GM23248 (cell line): ENCODE data around the gene TRPM1. TPM values are rescaled to one million over a fixed set of nuclear protein-coding genes. Genes with fewer than 3 reads are reported as not detected.

Experiments used
- DNase-seq: peaks from one replicate; pipeline ENCODE4 v3.0.0-alpha.2; 2015
- H2AFZ ChIP-seq: fragments of 200-600 bp; sonication (generic); 2 replicates; pipeline ENCODE4 v1.6.1; 2016; ENCODE audit warnings: antibody characterized with exemption
- H3F3A ChIP-seq: fragments of 200-600 bp; sonication (generic); 2 replicates; pipeline ENCODE4 v1.6.1; 2016; ENCODE audit warnings: mild to moderate bottlenecking, antibody characterized with exemption, mixed run types; ENCODE audit not compliant: insufficient read depth
- H3K27ac ChIP-seq: fragments of 200-600 bp; sonication (generic); 2 replicates; pipeline ENCODE4 v1.5.1; 2016; ENCODE audit warnings: mild to moderate bottlenecking
- H3K27me3 ChIP-seq: fragments of 200-600 bp; sonication (generic); replicated peaks from 2 replicates; pipeline ENCODE4 v1.6.1; 2016; ENCODE audit warnings: mild to moderate bottlenecking; ENCODE audit not compliant: insufficient read depth
- H3K36me3 ChIP-seq: fragments of 200-600 bp; sonication (generic); 2 replicates; pipeline ENCODE4 v1.6.1; 2016; ENCODE audit warnings: low read depth, mild to moderate bottlenecking
- H3K4me1 ChIP-seq: fragments of 200-600 bp; sonication (generic); 2 replicates; pipeline ENCODE4 v1.6.1; 2016; ENCODE audit warnings: mild to moderate bottlenecking; ENCODE audit not compliant: insufficient read depth
- H3K4me2 ChIP-seq: fragments of 200-600 bp; sonication (generic); one replicate; pipeline ENCODE4 v1.6.1; 2016; ENCODE audit warnings: mild to moderate bottlenecking; ENCODE audit not compliant: unreplicated experiment
- H3K4me3 ChIP-seq: fragments of 200-600 bp; sonication (generic); 2 replicates; pipeline ENCODE4 v1.5.1; 2016; ENCODE audit warnings: mild to moderate bottlenecking
- H3K79me2 ChIP-seq: fragments of 200-600 bp; sonication (generic); 2 replicates; pipeline ENCODE4 v1.6.1; 2016; ENCODE audit warnings: mild to moderate bottlenecking; ENCODE audit not compliant: insufficient read depth
- H3K9ac ChIP-seq: fragments of 200-600 bp; sonication (generic); 2 replicates; pipeline ENCODE4 v1.6.1; 2016; ENCODE audit warnings: mild to moderate bottlenecking
- H3K9me2 ChIP-seq: fragments of 200-600 bp; sonication (generic); 2 replicates; pipeline ENCODE4 v1.6.1; 2016; ENCODE audit warnings: mixed run types, mild to moderate bottlenecking, moderate library complexity; ENCODE audit not compliant: insufficient read depth
- H3K9me3 ChIP-seq: fragments of 200-600 bp; sonication (generic); one replicate; pipeline ENCODE4 v1.6.1; 2017; ENCODE audit warnings: low read depth
- H4K20me1 ChIP-seq: fragments of 200-600 bp; sonication (generic); 2 replicates; pipeline ENCODE4 v1.6.0; 2016; ENCODE audit not compliant: insufficient read depth
- EZH2 ChIP-seq: fragments of 200-600 bp; sonication (generic); IDR thresholded peaks from 2 replicates; pipeline ENCODE4 v1.6.1; 2018; ENCODE audit warnings: antibody characterized with exemption, mild to moderate bottlenecking; ENCODE audit not compliant: insufficient read depth, poor library complexity, severe bottlenecking
- EZH2phosphoT487 ChIP-seq: fragments of 200-600 bp; sonication (generic); IDR thresholded peaks from 2 replicates; pipeline ENCODE4 v1.6.1; 2018; ENCODE audit warnings: antibody characterized with exemption, moderate library complexity, mild to moderate bottlenecking, low read depth; ENCODE audit not compliant: insufficient read depth
- WGBS, 2 experiments: methylation state at CpG; one replicate each; pipeline ENCODE4 v1.1.6; 2015 to 2017; ENCODE audit warnings: low lambda C conversion rate in 2 of 2, low coverage in 1 of 2; ENCODE audit errors: missing lambda C conversion rate in 2 of 2; 5-methylcytosine and 5-hydroxymethylcytosine counted together
- in situ Hi-C: fragments of 300-500 bp; cut with MboI; formaldehyde crosslinking; loops from 2 replicates; pipeline ENCODE4 v1.15.0; 2020
- polyA plus RNA-seq: library from polyadenylated mRNA; unstranded; fragments of >200 nt; fragmentation: Nextera tagmentation; extraction: Ambion mirVana; gene quantifications from 2 replicates; pipeline ENCODE4 v1.2.1, GENCODE V29; 2016
- total RNA-seq: library from RNA; depleted of rRNA; stranded (reverse); fragments of >200 nt; shearing (Covaris generic); gene quantifications from 2 replicates; pipeline ENCODE4 v1.2.3, GENCODE V29; 2014

TRPM1 gene
- total and polyA plus RNA-seq, 2 experiments from 2014 or later = not detected

DNA sequence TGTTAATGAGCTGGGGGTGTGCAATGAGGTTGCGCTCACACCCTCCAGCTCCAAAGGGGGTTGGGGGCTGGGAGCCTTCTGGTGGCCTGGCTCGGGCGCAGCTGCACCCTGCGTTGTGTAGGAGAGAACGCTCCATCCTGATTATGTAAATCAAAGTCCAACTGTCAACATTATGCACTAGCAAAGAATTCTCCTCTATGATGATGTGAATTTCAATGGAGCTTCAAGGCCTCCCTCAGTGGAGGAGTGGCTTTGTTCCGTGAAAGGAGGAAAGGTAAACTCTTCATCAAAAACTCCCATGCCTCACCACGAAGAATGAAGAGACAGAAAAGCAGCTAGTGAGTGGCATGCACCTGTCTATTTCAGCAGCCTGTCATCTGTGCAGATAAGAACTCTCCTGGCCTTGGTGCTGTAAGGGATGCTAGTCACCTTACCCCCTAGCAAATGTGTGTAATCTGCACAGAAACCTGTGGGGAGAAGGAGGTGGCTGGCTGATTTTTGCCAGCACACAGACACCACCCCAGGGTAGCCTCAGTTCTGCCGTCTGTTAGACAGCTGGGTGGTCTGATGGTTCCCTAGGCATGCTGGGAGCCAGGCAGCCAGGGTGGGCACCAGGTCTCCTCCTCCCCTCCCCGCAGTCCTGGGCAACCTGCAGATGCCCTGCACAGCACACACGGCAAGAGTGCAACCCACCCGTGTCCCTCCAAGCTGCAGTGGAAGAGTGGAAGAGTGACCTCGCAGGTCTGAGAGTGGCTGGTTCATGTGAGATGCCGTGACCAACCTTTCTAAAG lies 47.0 kb upstream of the TRPM1 start:
- in situ Hi-C loops = loop anchor here (25.0 kb wide), 1 partner anchor 486 kb away; no protein-coding TSS in a partner anchor
- no peaks in the 10 kb centered on the region for H4K20me1 ChIP-seq
- WGBS, 2 experiments = 50 to 53% methylated on average over 13 of the region's 13 CpGs
- H3K36me3 ChIP-seq = no peaks in the 10 kb centered on the region
- no peaks in the 10 kb centered on the region for H3K4me1 ChIP-seq
- no peak overlapping the region for H3K9ac ChIP-seq
- no peaks in the 10 kb centered on the region for H3F3A ChIP-seq
- H3K4me3 ChIP-seq = no peak overlapping the region
- no peak overlapping the region for H2AFZ ChIP-seq
- no peak for DNase-seq
- TF ChIP-seq EZH2 = no peak
- no peak for TF ChIP-seq EZH2phosphoT487
- H3K9me3 ChIP-seq = no peaks in the 10 kb centered on the region
- H3K27ac ChIP-seq = no peak overlapping the region
- H3K4me2 ChIP-seq = no peak overlapping the region
- no peaks in the 10 kb centered on the region for H3K9me2 ChIP-seq
- no peaks in the 10 kb centered on the region for H3K79me2 ChIP-seq
- H3K27me3 ChIP-seq = peaks cover 12% of the 10 kb centered on the region

DNA sequence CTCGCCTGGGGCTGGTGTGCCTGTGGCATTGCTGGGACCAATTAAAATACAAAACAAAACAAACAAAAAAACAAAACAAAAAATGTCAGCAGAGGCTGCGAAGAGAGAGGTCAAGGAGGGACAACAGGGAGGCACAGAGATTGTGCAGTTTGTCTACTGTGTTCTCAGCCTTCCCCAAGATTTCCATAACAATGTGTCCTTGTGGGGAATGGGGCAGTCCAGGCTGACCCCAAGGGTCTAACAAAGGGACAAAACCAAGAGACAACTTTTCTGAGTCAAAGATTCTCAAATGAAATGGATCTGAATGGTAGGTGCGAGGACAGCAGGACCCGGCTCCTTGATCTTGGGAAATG lies 46.4 kb upstream of the TRPM1 start:
- WGBS, 2 experiments = 44 to 55% methylated on average over 4 of the region's 4 CpGs
- Histone ChIP-seq H2AFZ (no peak overlapping the region), H3K4me3 (no peak overlapping the region), H3F3A (no peaks in the 10 kb centered on the region), H3K36me3 (no peaks in the 10 kb centered on the region), H3K9ac (no peak overlapping the region), H3K27me3 (peaks cover 6% of the 10 kb centered on the region), H4K20me1 (no peaks in the 10 kb centered on the region), H3K9me2 (no peaks in the 10 kb centered on the region), H3K4me1 (no peaks in the 10 kb centered on the region), H3K79me2 (no peaks in the 10 kb centered on the region), H3K9me3 (no peaks in the 10 kb centered on the region), H3K27ac (no peak overlapping the region), H3K4me2 (no peak overlapping the region)
- TF ChIP-seq EZH2 (no peak), EZH2phosphoT487 (no peak)
- no peak for DNase-seq
- in situ Hi-C loops = loop anchor here (25.0 kb wide), 1 partner anchor 486 kb away; no protein-coding TSS in a partner anchor

DNA sequence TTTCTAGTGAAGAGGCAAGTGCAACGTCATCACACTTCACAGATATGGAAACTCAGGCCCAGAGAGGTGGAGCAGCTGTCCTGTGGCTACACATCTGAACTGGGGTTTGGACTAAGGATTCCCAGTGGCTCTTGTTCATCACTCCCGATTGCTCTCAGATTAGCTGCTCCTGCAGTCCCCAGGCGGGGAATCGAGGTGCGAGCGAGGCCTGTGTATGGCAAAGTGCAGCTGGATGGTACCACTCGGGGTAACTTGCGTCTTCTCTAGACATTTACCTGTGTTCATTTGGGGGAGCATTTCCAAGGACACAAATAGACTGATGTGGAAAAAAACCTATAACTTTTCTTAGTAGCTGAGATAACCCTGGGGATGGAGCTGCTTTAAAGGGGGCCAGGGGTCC lies 45.9 kb upstream of the TRPM1 start:
- Histone ChIP-seq H3K4me2 (no peak overlapping the region), H4K20me1 (no peaks in the 10 kb centered on the region), H3K9me3 (no peaks in the 10 kb centered on the region), H3K27me3 (peaks cover 1% of the 10 kb centered on the region), H3K79me2 (no peaks in the 10 kb centered on the region), H3K9ac (no peak overlapping the region), H3K27ac (no peak overlapping the region), H3K9me2 (no peaks in the 10 kb centered on the region), H3K4me3 (no peak overlapping the region), H2AFZ (no peak overlapping the region), H3F3A (no peaks in the 10 kb centered on the region), H3K36me3 (no peaks in the 10 kb centered on the region), H3K4me1 (no peaks in the 10 kb centered on the region)
- no peak for DNase-seq
- no peak for TF ChIP-seq EZH2
- TF ChIP-seq EZH2phosphoT487 = no peak
- in situ Hi-C loops = loop anchor here (25.0 kb wide), 1 partner anchor 485 kb away; no protein-coding TSS in a partner anchor
- WGBS, 2 experiments = 62 to 69% methylated on average over 8 of the region's 8 CpGs

DNA sequence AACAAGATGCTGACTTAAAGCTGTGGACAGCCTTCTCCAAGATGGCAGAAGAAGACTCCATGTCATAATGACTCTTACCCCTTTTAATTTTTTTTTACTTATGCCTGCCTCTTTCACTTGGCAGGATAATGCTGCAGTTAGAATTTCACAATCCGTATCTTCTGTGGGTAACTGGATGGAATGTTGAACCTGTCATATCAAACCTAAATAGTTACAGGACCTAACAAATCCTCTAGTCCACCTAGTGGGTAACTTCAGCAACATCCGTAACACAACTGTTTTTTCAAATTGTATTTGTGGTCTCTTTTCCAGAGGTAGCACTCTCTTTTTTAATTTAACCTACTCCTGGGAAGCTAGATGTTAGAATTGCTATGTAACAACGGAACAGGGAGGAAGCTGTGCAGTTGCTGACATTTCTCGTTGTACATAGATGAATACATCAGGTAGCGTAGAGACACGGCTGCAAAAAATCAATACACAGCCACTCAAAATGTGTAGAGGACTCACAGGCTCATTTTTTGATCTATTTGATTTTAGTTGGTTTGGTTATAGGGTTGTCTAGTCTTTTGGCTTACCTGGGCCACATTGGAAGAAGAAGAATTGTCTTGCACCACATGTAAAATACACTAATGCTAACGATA lies 43.9 kb upstream of the TRPM1 start:
- no peaks in the 10 kb centered on the region for H3K36me3 ChIP-seq
- no peaks in the 10 kb centered on the region for H3K9me3 ChIP-seq
- no peaks in the 10 kb centered on the region for H3F3A ChIP-seq
- no peak overlapping the region for H3K4me2 ChIP-seq
- no peak overlapping the region for H3K9ac ChIP-seq
- no peaks in the 10 kb centered on the region for H3K27me3 ChIP-seq
- WGBS, 2 experiments = 70 to 80% methylated on average over 7 of the region's 7 CpGs
- TF ChIP-seq EZH2 = no peak
- TF ChIP-seq EZH2phosphoT487 = no peak
- no peak overlapping the region for H3K27ac ChIP-seq
- in situ Hi-C loops = loop anchor here (25.0 kb wide), 1 partner anchor 483 kb away; no protein-coding TSS in a partner anchor
- no peak overlapping the region for H2AFZ ChIP-seq
- no peak overlapping the region for H3K4me3 ChIP-seq
- H3K4me1 ChIP-seq = no peaks in the 10 kb centered on the region
- H3K9me2 ChIP-seq = no peaks in the 10 kb centered on the region
- H4K20me1 ChIP-seq = no peaks in the 10 kb centered on the region
- DNase-seq = no peak
- H3K79me2 ChIP-seq = no peaks in the 10 kb centered on the region
